BE2C (cell line): Measurements from ENCODE around the gene CASQ1.

Experiments
- DNase-seq: peaks from one replicate; pipeline ENCODE4 v3.0.0-alpha.2; 2020
- H3K27me3 ChIP-seq: fragments of 250-450 bp; sonication (Bioruptor Pico); 2 replicates; pipeline ENCODE4 v1.5.1; 2020; ENCODE audit warnings: mild to moderate bottlenecking
- H3K36me3 ChIP-seq: fragments of 250-450 bp; sonication (Bioruptor Pico); 2 replicates; pipeline ENCODE4 v1.5.1; 2020; ENCODE audit warnings: mild to moderate bottlenecking
- H3K4me1 ChIP-seq: fragments of 250-450 bp; sonication (Bioruptor Pico); 2 replicates; pipeline ENCODE4 v1.5.1; 2020
- H3K4me3 ChIP-seq: 2 replicates; pipeline ENCODE4 v1.5.1; 2011; ENCODE audit warnings: low read depth, low read length
- H3K9me3 ChIP-seq: fragments of 250-450 bp; sonication (Bioruptor Pico); 2 replicates; pipeline ENCODE4 v1.5.1; 2020
- TF ChIP-seq, protein P1 (sequence below): IDR thresholded peaks from 2 replicates; pipeline ENCODE4 v1.5.1; 2012; ENCODE audit warnings: mild to moderate bottlenecking, low read depth, low read length

CASQ1 gene

DNA sequence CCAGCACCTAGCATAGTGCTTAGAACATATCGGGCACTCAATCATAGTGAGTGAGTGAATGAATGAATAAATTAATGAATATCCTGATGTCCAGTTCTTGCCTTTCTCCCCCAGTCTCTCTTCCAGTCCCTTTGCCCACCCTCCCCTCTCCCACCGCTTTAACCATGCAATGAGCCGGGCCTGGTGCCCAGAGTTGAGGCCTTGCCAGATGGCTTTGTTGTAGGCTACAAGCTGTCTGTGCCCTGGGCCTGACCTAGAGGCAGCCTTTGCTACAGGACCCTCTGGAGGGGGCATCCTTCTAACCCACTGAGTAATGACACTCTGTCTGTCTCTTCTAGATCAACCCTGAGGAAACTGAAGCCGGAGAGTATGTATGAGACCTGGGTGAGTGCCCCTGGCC, 6.9 kb downstream of the CASQ1 start:
- Histone ChIP-seq H3K4me3 (no peak overlapping the region), H3K4me1 (peaks cover 3% of the 10 kb centered on the region; the same call in 1 of the 2 replicates), H3K27me3 (no peaks in the 10 kb centered on the region), H3K9me3 (no peaks in the 10 kb centered on the region), H3K36me3 (no peaks in the 10 kb centered on the region)
- DNase-seq: no peak
- TF ChIP-seq, protein P1, sequence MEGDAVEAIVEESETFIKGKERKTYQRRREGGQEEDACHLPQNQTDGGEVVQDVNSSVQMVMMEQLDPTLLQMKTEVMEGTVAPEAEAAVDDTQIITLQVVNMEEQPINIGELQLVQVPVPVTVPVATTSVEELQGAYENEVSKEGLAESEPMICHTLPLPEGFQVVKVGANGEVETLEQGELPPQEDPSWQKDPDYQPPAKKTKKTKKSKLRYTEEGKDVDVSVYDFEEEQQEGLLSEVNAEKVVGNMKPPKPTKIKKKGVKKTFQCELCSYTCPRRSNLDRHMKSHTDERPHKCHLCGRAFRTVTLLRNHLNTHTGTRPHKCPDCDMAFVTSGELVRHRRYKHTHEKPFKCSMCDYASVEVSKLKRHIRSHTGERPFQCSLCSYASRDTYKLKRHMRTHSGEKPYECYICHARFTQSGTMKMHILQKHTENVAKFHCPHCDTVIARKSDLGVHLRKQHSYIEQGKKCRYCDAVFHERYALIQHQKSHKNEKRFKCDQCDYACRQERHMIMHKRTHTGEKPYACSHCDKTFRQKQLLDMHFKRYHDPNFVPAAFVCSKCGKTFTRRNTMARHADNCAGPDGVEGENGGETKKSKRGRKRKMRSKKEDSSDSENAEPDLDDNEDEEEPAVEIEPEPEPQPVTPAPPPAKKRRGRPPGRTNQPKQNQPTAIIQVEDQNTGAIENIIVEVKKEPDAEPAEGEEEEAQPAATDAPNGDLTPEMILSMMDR: no peak

GRCh38 chr1:160200786-160201185, 10.4 kb downstream of the CASQ1 start:
- DNase-seq: no peak
- H3K9me3 ChIP-seq: no peaks in the 10 kb centered on the region
- H3K4me3 ChIP-seq: no peak overlapping the region
- H3K27me3 ChIP-seq: no peaks in the 10 kb centered on the region
- no peaks in the 10 kb centered on the region for H3K36me3 ChIP-seq
- H3K4me1 ChIP-seq: 0 out of 2 replicates have a peak, but pooled peaks cover 4% of the 10 kb centered on the region
- TF ChIP-seq, protein P1: no peak

GRCh38 chr1:160204526-160205241, 14.3 kb downstream of the CASQ1 start:
- peaks cover 17% of the 10 kb centered on the region for H3K4me1 ChIP-seq
- H3K4me3 ChIP-seq: peak overlapping the region; percentile 51
- no peak for DNase-seq

GRCh38 chr1:160205242-160206035, 15.1 kb downstream of the CASQ1 start, which contains the start of gene PEA15:
Gene PEA15 (plus strand): TSS chr1:160205384. CDS start chr1:160211545, 6,161 bp downstream.
- TF ChIP-seq, protein P1: no peak

More at GRCh38 chr1:160204526-160205241, 14.3 kb downstream of the CASQ1 start:
- TF ChIP-seq, protein P1: no peak
- Histone ChIP-seq H3K36me3 (no peaks in the 10 kb centered on the region), H3K9me3 (no peaks in the 10 kb centered on the region), H3K27me3 (no peaks in the 10 kb centered on the region)

GRCh38 chr1:160206036-160206389, 15.6 kb downstream of the CASQ1 start:
- Histone ChIP-seq H3K27me3 (no peaks in the 10 kb centered on the region), H3K9me3 (no peaks in the 10 kb centered on the region), H3K4me1 (peaks cover 29% of the 10 kb centered on the region), H3K36me3 (peaks cover 9% of the 10 kb centered on the region), H3K4me3 (peak overlapping the region; percentile 95)
- TF ChIP-seq, protein P1: no peak
- DNase-seq: peak; percentile 23

More at GRCh38 chr1:160205242-160206035, 15.1 kb downstream of the CASQ1 start, which contains the start of gene PEA15:
- H3K36me3 ChIP-seq: peaks cover 6% of the 10 kb centered on the region
- peaks cover 25% of the 10 kb centered on the region for H3K4me1 ChIP-seq
- H3K4me3 ChIP-seq: peak within 1 kb of the TSS; percentile 95
- DNase-seq: peak; percentile 85
- no peaks in the 10 kb centered on the region for H3K27me3 ChIP-seq
- H3K9me3 ChIP-seq: no peaks in the 10 kb centered on the region
